ENCODE data around the gene PRLR.

PRLR gene

GRCh38 chr5:35158622-35159369, 71.5 kb downstream of the PRLR start:
- no peak for DNase-seq

- no peak for DNase-seq
Observed at GRCh38 chr5:35158204-35158603, 72.1 kb downstream of the PRLR start.

GRCh38 chr5:35153375-35153932, 76.8 kb downstream of the PRLR start:
- DNase-seq, result no peak

- DNase-seq, result no peak
Observed at GRCh38 chr5:35152733-35153132, 77.6 kb downstream of the PRLR start.

GRCh38 chr5:35151146-35151920, 79.0 kb downstream of the PRLR start:
- peak; percentile 33 for DNase-seq

GRCh38 chr5:35149041-35149440, 81.2 kb downstream of the PRLR start:
- DNase-seq, result no peak

- no peak for DNase-seq
Observed at GRCh38 chr5:35146406-35146805, 83.9 kb downstream of the PRLR start.

- DNase-seq, result no peak
Observed at GRCh38 chr5:35145691-35146317, 84.5 kb downstream of the PRLR start.

GRCh38 chr5:35145012-35145411, 85.3 kb downstream of the PRLR start:
- DNase-seq, result no peak

GRCh38 chr5:35143841-35144240, 86.4 kb downstream of the PRLR start:
- no peak for DNase-seq

GRCh38 chr5:35141739-35142138, 88.5 kb downstream of the PRLR start:
- DNase-seq, result no peak

GRCh38 chr5:35138232-35138631, 92.1 kb downstream of the PRLR start:
- no peak for DNase-seq

- no peak for DNase-seq
Observed at GRCh38 chr5:35136386-35136785, 93.9 kb downstream of the PRLR start.

GRCh38 chr5:35135239-35135700, 95.0 kb downstream of the PRLR start:
- no peak for DNase-seq

- DNase-seq, result no peak
Observed at GRCh38 chr5:35134278-35135030, 95.8 kb downstream of the PRLR start.

GRCh38 chr5:35133186-35133585, 97.1 kb downstream of the PRLR start:
- no peak for DNase-seq

- no peak for DNase-seq
Observed at GRCh38 chr5:35131723-35132122, 98.6 kb downstream of the PRLR start.

GRCh38 chr5:35129921-35130485, 100.3 kb downstream of the PRLR start:
- DNase-seq, result no peak

GRCh38 chr5:35129276-35129675, 101.0 kb downstream of the PRLR start:
- no peak for DNase-seq

GRCh38 chr5:35127006-35127405, 103.3 kb downstream of the PRLR start:
- no peak for DNase-seq

GRCh38 chr5:35125746-35126145, 104.5 kb downstream of the PRLR start:
- DNase-seq, result no peak

GRCh38 chr5:35124932-35125331, 105.4 kb downstream of the PRLR start:
- no peak for DNase-seq

Measured in right hindlimb (tissue), 1 donor.